Fibroblast of villous mesenchyme (primary cell): ENCODE measurements around the gene ANP32A. TPM values are rescaled to one million over a fixed set of nuclear protein-coding genes. Genes with fewer than 3 reads are reported as not detected.

Source experiments
- DNase-seq: peaks from one replicate; pipeline ENCODE4 v3.0.0-alpha.2; 2010; ENCODE audit warnings: low read depth
- H3K4me3 ChIP-seq: 2 replicates; pipeline ENCODE4 v1.5.1; 2011; ENCODE audit warnings: low read depth, mild to moderate bottlenecking, low read length
- CTCF ChIP-seq: IDR thresholded peaks from 2 replicates; pipeline ENCODE4 v1.5.1; 2012; ENCODE audit warnings: low read depth, mild to moderate bottlenecking, low read length; ENCODE audit not compliant: insufficient read depth
- total RNA-seq: library from RNA; depleted of rRNA; stranded (reverse); fragments of >200 nt; gene quantifications from 2 replicates; pipeline ENCODE4 v1.2.3, GENCODE V29; 2012

ANP32A gene
- total RNA-seq, 1 donor, result 38.0 TPM

DNA sequence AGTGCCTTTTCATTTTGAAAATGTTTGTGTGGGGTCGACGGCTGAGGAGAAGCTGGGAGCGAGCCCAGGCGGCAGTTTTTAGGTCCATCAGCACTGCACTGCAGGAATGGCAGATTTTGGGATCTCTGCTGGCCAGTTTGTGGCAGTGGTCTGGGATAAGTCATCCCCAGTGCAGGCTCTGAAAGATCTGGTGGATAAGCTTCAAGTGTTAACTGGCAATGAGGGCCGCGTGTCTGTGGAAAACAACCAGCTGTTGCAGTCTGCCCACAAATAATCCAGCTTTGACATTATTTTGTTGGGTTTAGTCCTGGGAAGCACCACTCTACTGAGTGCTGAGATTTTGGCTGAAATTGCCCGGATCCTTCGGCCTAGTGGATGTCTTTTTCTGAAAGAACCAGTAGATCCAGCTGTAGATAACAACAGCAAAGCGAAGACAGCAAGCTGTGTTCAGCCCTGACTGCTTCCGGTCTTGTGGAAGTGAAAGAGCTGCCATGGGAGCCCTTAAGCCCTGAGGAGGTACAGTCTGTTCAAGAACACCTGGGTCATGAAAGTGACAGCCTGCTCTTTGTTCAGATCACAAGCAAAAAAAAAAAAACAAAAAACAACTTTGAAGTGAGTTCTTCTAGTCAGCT is 13.1 kb upstream of the ANP32A start:
- DNase-seq, result peak; percentile 56
- H3K4me3 ChIP-seq, result no peak overlapping the region
- TF ChIP-seq CTCF, result no peak

GRCh38 chr15:68830141-68830785 is 9.6 kb upstream of the ANP32A start:
- no peak for DNase-seq
- TF ChIP-seq CTCF, result no peak
- H3K4me3 ChIP-seq, result no peak overlapping the region

DNA sequence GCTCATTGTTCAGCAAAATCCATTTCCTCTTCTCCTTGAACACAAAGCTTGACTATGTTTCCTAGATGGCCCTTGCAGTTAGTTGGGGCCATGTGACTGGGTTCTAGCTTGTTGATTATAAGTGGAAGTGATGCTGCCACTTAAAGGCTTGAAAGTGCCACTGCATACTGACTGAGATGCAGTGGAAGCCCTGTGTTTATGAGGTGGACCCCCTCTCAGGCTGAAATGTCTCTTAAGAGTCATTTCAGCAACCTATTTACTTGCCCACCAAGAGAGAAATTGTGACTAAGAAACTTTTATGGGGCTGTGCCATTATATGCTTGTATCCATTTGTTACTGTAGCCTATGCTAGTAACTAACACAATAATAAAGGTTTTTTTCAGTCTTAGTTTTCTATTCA is 8.4 kb upstream of the ANP32A start:
- TF ChIP-seq CTCF, result peak; percentile 54
- DNase-seq, result peak; percentile 36

GRCh38 chr15:68823561-68823960 is 2.9 kb upstream of the ANP32A start:
- TF ChIP-seq CTCF, result no peak
- no peak overlapping the region for H3K4me3 ChIP-seq
- DNase-seq, result no peak

More for the DNA sequence above, 8.4 kb upstream of the ANP32A start:
- H3K4me3 ChIP-seq, result no peak overlapping the region

- no peak for DNase-seq
- H3K4me3 ChIP-seq, result no peak overlapping the region
- TF ChIP-seq CTCF, result no peak
These were observed 2.1 kb upstream of the ANP32A start for GRCh38 chr15:68822818-68823217.

GRCh38 chr15:68821841-68822381 is 1.2 kb upstream of the ANP32A start:
- no peak for TF ChIP-seq CTCF
- peak overlapping the region; percentile 84 for H3K4me3 ChIP-seq
- peak; percentile 64 for DNase-seq
